Measurements from ENCODE around the gene KLF2. TPM values are rescaled to one million over a fixed set of nuclear protein-coding genes. Genes with fewer than 3 reads are reported as not detected.

The KLF2 gene
- total RNA-seq, 4 donors from 2014 or later: 64.9 to 74.1 (median 68.5) TPM

DNA sequence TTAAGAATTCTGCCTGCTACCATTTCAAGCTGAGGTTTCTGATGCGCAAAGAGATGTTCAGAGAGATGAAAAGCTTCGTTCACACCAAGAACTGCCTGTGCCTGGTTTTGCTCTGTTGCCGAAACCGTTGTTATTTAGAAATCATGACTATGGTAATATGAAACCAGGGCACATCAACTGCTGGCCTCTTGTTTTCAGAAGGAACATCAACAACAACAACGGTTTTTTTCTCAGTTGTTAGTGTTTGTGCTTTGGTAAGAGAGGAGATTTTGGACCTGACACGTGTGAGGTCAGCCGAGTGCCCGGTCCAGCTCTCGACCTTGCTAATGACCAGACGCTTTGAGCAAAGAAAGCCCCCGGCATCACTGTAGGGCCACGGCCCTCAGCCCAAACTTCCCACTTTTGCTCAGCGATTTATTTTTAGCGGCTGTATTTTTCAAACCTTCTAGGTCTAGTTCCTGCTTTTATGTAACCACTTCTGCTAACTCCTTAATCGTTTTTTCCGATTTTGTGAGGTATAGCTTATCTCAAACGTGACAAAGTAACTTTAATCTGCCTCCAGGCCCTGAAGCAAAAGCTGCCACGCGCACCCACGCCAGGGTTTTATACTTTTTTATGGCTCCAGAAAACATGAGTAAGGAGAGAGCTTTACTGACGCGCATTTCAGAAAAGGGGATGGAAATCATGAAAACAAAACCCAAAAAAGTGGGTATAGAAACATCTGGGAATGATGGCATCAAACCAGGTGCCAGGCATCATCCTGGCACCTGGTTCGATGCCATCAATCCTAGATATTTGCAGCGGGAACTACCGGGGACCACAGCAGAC is 42.0 kb downstream of the KLF2 start:
- DNase-seq (ENCODE audit: extremely low spot score): no peak
- Histone ChIP-seq H3K4me1 (peaks cover 13 to 39% (median 24%) of the 10 kb centered on the region in 4 donors), H3K4me3 (no peak overlapping the region), H3K36me3 (peaks cover 0 to 22% (median 11%) of the 10 kb centered on the region in 4 donors), H3K9me3 (no peaks in the 10 kb centered on the region), H3K27ac (replicated peaks in 1 of 4) (peak overlapping the region in 2 of 4 donors; percentile 13 to 26), H3K27me3 (no peaks in the 10 kb centered on the region)
- TF ChIP-seq POLR2A (IDR thresholded peaks at IDR 0.05; ENCODE audit: low read depth) (no peak), EP300 (IDR thresholded peaks at IDR 0.05) (no peak), POLR2AphosphoS5 (IDR thresholded peaks at IDR 0.05) (no peak)
- TF ChIP-seq, protein P1, sequence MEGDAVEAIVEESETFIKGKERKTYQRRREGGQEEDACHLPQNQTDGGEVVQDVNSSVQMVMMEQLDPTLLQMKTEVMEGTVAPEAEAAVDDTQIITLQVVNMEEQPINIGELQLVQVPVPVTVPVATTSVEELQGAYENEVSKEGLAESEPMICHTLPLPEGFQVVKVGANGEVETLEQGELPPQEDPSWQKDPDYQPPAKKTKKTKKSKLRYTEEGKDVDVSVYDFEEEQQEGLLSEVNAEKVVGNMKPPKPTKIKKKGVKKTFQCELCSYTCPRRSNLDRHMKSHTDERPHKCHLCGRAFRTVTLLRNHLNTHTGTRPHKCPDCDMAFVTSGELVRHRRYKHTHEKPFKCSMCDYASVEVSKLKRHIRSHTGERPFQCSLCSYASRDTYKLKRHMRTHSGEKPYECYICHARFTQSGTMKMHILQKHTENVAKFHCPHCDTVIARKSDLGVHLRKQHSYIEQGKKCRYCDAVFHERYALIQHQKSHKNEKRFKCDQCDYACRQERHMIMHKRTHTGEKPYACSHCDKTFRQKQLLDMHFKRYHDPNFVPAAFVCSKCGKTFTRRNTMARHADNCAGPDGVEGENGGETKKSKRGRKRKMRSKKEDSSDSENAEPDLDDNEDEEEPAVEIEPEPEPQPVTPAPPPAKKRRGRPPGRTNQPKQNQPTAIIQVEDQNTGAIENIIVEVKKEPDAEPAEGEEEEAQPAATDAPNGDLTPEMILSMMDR (IDR thresholded peaks at IDR 0.05): no peak
- 76% methylated on average over 25 of the region's 25 CpGs for WGBS
- intact Hi-C loops (cut with DNase I): no loop called here

DNA sequence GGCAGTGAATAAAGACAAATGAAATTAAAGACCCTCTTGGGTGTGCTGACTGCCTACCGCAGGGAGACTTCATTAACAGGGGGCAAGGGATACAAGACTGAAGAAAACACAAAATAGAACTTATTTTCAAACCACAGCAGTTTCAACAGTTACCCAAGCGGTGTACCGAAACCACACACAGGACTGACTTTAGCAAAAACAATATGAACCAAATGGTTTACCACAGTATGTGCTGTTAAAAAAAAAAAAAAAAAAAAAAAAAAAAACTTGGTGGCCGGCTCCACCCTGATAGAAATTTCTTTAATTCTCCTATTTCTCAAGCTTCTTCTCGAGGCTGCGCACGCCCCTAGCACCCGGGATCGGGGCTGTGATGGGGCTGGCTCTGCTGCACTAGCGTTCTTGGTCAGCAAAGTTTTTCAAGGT is 42.6 kb downstream of the KLF2 start:
- H3K27ac ChIP-seq (replicated peaks in 1 of 4): peak overlapping the region in 2 of 4 donors; percentile 13 to 26
- H3K4me3 ChIP-seq: no peak overlapping the region
- H3K4me1 ChIP-seq: peaks cover 20 to 40% (median 30%) of the 10 kb centered on the region in 4 donors
- 87% methylated on average over 10 of the region's 10 CpGs for WGBS
- intact Hi-C loops (cut with DNase I): no loop called here
- no peaks in the 10 kb centered on the region for H3K27me3 ChIP-seq
- no peaks in the 10 kb centered on the region for H3K9me3 ChIP-seq
- peaks cover 0 to 20% (median 10%) of the 10 kb centered on the region in 4 donors for H3K36me3 ChIP-seq
- TF ChIP-seq POLR2A (IDR thresholded peaks at IDR 0.05; ENCODE audit: low read depth): no peak
- TF ChIP-seq EP300 (IDR thresholded peaks at IDR 0.05): no peak
- TF ChIP-seq POLR2AphosphoS5 (IDR thresholded peaks at IDR 0.05): no peak
- TF ChIP-seq, protein P1 (IDR thresholded peaks at IDR 0.05): no peak
- DNase-seq (ENCODE audit: extremely low spot score): no peak

DNA sequence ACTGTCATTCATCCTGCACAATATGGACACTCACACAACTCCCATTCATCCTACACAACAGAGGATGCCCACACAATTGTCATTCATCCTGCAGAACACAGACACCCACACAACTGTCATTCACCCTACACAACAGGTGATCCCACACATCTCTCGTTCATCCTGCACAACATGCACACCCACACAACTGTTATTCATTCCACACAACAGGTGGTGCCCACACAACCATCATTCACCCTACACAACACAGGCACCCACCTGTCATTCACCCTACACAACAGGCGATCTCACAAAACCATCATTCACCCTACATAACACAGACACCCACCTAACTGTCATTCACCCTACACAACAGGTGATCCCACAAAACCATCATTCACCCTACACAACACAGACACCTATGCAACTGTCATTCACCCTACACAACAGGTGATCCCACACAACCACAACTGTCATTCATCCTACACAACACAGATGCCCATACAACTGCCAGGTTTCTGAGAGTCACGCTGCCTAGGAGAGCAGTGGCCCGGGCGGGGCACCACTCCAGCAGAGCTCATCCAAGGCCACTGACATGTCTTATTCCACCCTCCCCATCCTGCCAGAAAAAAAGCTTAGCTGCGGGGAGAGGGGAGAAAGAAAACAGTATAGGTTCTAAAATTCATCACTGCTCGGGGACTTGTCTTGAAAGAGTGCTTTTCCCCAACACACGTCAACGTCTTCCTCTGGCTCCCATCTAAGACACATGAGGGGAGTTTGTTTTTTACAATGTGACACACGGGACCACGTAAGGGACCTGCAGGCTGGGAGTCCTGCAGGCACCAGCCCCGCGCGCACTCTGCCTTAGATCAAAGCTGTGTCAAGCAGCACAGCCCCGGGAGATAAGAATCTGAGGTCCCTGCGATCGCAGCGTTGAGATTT is 44.0 kb downstream of the KLF2 start:
- 80% methylated on average over 18 of the region's 18 CpGs for WGBS
- intact Hi-C loops (cut with DNase I): no loop called here
- Histone ChIP-seq H3K9me3 (no peaks in the 10 kb centered on the region), H3K36me3 (peaks cover 0 to 26% (median 11%) of the 10 kb centered on the region in 4 donors), H3K27ac (replicated peaks in 1 of 4) (no peak overlapping the region), H3K4me1 (peaks cover 27 to 54% (median 39%) of the 10 kb centered on the region in 4 donors), H3K4me3 (no peak overlapping the region), H3K27me3 (no peaks in the 10 kb centered on the region)
- TF ChIP-seq POLR2AphosphoS5 (IDR thresholded peaks at IDR 0.05) (no peak), POLR2A (IDR thresholded peaks at IDR 0.05; ENCODE audit: low read depth) (no peak)
- TF ChIP-seq, protein P1 (IDR thresholded peaks at IDR 0.05): no peak
- DNase-seq (ENCODE audit: extremely low spot score): no peak

DNA sequence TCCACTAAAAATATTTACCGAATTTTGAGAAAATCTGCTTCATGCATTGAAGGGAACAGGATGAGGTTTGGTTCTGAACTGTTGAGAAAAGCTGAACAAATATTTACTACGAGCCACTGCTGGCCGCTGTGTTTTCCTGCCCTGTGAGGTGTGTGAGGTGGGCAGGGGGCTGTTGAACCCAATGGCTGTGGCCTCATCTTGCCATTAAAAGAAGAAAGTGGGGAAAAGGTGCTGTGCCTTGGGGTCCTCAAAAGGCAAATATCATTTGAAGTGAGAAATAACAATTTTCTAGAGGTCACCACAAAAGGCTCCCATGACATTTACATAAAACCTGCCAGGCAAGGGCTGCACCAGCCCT is 44.7 kb downstream of the KLF2 start:
- peaks cover 0 to 32% (median 14%) of the 10 kb centered on the region in 4 donors for H3K36me3 ChIP-seq
- WGBS: 64% methylated on average over 3 of the region's 3 CpGs

More for the DNA sequence above, 44.7 kb downstream of the KLF2 start:
- peaks cover 34 to 60% (median 44%) of the 10 kb centered on the region in 4 donors for H3K4me1 ChIP-seq
- H3K27me3 ChIP-seq: no peaks in the 10 kb centered on the region
- no peak for DNase-seq (ENCODE audit: extremely low spot score)
- H3K4me3 ChIP-seq: no peak overlapping the region
- no peak overlapping the region for H3K27ac ChIP-seq (replicated peaks in 1 of 4)
- TF ChIP-seq POLR2A (IDR thresholded peaks at IDR 0.05; ENCODE audit: low read depth) (no peak), EP300 (IDR thresholded peaks at IDR 0.05) (no peak), POLR2AphosphoS5 (IDR thresholded peaks at IDR 0.05) (no peak)
- TF ChIP-seq, protein P1 (IDR thresholded peaks at IDR 0.05): no peak
- H3K9me3 ChIP-seq: no peaks in the 10 kb centered on the region
- intact Hi-C loops (cut with DNase I): no loop called here
